HepG2 (cell line): ENCODE data around the gene C6orf132. TPM values are rescaled to one million over a fixed set of nuclear protein-coding genes. Genes with fewer than 3 reads are reported as not detected.

Source experiments
- ARID4A ChIP-seq: sonication (generic); formaldehyde crosslinking; IDR thresholded peaks from 2 replicates; pipeline ENCODE4 v1.5.0; 2020; ENCODE audit warnings: mild to moderate bottlenecking, missing genetic modification reagents, borderline replicate concordance
- CCAR2 ChIP-seq: fragments of 200-400 bp; formaldehyde crosslinking; optimal IDR thresholded peaks from 2 replicates; pipeline ENCODE3; 2018; ENCODE audit warnings: low read depth, mild to moderate bottlenecking, low read length, moderate library complexity
- CTCF ChIP-seq: sonication (generic); formaldehyde crosslinking; IDR thresholded peaks from 2 replicates; pipeline ENCODE4 v1.5.0; 2020; ENCODE audit warnings: mild to moderate bottlenecking, missing genetic modification reagents, moderate library complexity
- DPF2 ChIP-seq: sonication (generic); formaldehyde crosslinking; IDR thresholded peaks from 2 replicates; pipeline ENCODE4 v1.4.0; 2020; ENCODE audit warnings: mild to moderate bottlenecking, low read depth, missing genetic modification reagents, borderline replicate concordance
- ELF3 ChIP-seq: IDR thresholded peaks from 2 replicates; pipeline ENCODE4 v1.6.1; 2016; ENCODE audit warnings: missing genetic modification reagents, missing compliant biosample characterization
- LCORL ChIP-seq, 2 experiments: fragments of 450-650 bp in 1 of 2; sonication (generic) in 1 of 2; formaldehyde crosslinking in 1 of 2; IDR thresholded peaks; 2 replicates each; pipeline versions ENCODE4 v1.5.0 to v1.6.1; 2017 to 2020; ENCODE audit warnings: antibody characterized with exemption in 1 of 2, missing genetic modification reagents in 1 of 2
- NFYB ChIP-seq: sonication (generic); formaldehyde crosslinking; IDR thresholded peaks from 2 replicates; pipeline ENCODE4 v1.4.0; 2020; ENCODE audit warnings: missing genetic modification reagents
- PATZ1 ChIP-seq: sonication (generic); formaldehyde crosslinking; IDR thresholded peaks from 2 replicates; pipeline ENCODE4 v1.4.0; 2020; ENCODE audit warnings: missing genetic modification reagents
- PAXIP1 ChIP-seq: sonication (generic); formaldehyde crosslinking; conservative IDR thresholded peaks from 2 replicates; pipeline ENCODE4 v1.4.0; 2020; ENCODE audit warnings: mild to moderate bottlenecking, missing genetic modification reagents, moderate library complexity
- SAP130 ChIP-seq: IDR thresholded peaks from 2 replicates; pipeline ENCODE4 v1.6.1; 2016; ENCODE audit warnings: low read depth
- SCMH1 ChIP-seq: sonication (generic); formaldehyde crosslinking; IDR thresholded peaks from 2 replicates; pipeline ENCODE4 v1.9.0; 2021; ENCODE audit warnings: missing genetic modification reagents, mild to moderate bottlenecking, borderline replicate concordance
- ZNF281 ChIP-seq: sonication (generic); formaldehyde crosslinking; IDR thresholded peaks from 2 replicates; pipeline ENCODE4 v1.4.0; 2020; ENCODE audit warnings: missing genetic modification reagents, borderline replicate concordance
- ZSCAN25 ChIP-seq: sonication (generic); formaldehyde crosslinking; IDR thresholded peaks from 2 replicates; pipeline ENCODE4 v1.8.0; 2022; ENCODE audit warnings: mild to moderate bottlenecking, missing genetic modification reagents
- polyA plus RNA-seq, 8 experiments: library from polyadenylated mRNA; depleted of rRNA in 3 of 8; stranded (reverse) in 7 of 8; unstranded in 1 of 8; fragments of >200 nt; fragmentation: Illumina TruSeq in 4 of 8; extraction: Trizol in 4 of 8; gene quantifications; 2 replicates each; pipeline versions ENCODE4 v1.2.1 to v1.2.3, GENCODE V29; 2011 to 2016; ENCODE audit warnings: low read depth in 4 of 8, missing spikeins in 1 of 8, mixed read lengths in 1 of 8; ENCODE audit not compliant: insufficient read depth in 1 of 8
- total RNA-seq, 5 experiments: library from RNA; depleted of rRNA; stranded (reverse); fragments of >200 nt; fragmentation: Illumina TruSeq; extraction: Trizol; gene quantifications; 2 replicates each; pipeline ENCODE4 v1.2.3, GENCODE V29; 2016; ENCODE audit warnings: low read depth in 1 of 5

The C6orf132 gene
- total and polyA plus RNA-seq, 2 of the 13 experiments (the other 11 are each of a cell fraction or from before 2014, with no cell fraction given): 0.78 to 3.0 TPM

- peak; percentile 24; the same call in 1 of the 2 replicates for TF ChIP-seq ZNF281 (CRISPR knock-in tag)
- TF ChIP-seq PAXIP1 (CRISPR knock-in tag): peak; percentile 72
- TF ChIP-seq DPF2 (CRISPR knock-in tag): no peak
- 0 out of 2 replicates have a peak, but pooled peaks have one; percentile 22 for TF ChIP-seq SAP130 (CRISPR knock-in tag)
- TF ChIP-seq NFYB (CRISPR knock-in tag): 0 out of 2 replicates have a peak, but pooled peaks have one; percentile 41
- peak; percentile 8; the same call in 1 of the 2 replicates for TF ChIP-seq CTCF (CRISPR knock-in tag)
- TF ChIP-seq CCAR2: no peak
- TF ChIP-seq ARID4A: peak; percentile 30; the same call in 1 of the 2 replicates
- TF ChIP-seq LCORL (IDR thresholded peaks at IDR 0.05): no peak
- 0 out of 2 replicates have a peak, but pooled peaks have one; percentile 54 for TF ChIP-seq LCORL (CRISPR knock-in tag; IDR thresholded peaks at IDR 0.05)
- TF ChIP-seq ELF3 (CRISPR knock-in tag): no peak
- TF ChIP-seq SCMH1: no peak
- TF ChIP-seq PATZ1 (CRISPR knock-in tag): 0 out of 2 replicates have a peak, but pooled peaks have one; percentile 34
- peak; percentile 84 for TF ChIP-seq ZSCAN25 (CRISPR knock-in tag)
These were observed 20.0 kb upstream of the C6orf132 start (continued) for GRCh38 chr6:42162384-42162783.
